Forelimb muscle (tissue), 1 donor: ENCODE measurements around the gene HDAC1. TPM values are rescaled to one million over a fixed set of nuclear protein-coding genes. Genes with fewer than 3 reads are reported as not detected.
"Not testable (repeated sequence)": the region's sequence is repeated elsewhere in the genome, so short reads cannot be mapped to it uniquely, and the experiment has no call there.

Experiments used
- DNase-seq: peaks from one replicate; pipeline ENCODE4 v3.0.0-alpha.2; 2013; ENCODE audit warnings: low read depth
- polyA plus RNA-seq: library from polyadenylated mRNA; unstranded; fragments of 120-200 nt; gene quantifications from one replicate; pipeline ENCODE4 v1.2.1, GENCODE V29; 2013; ENCODE audit not compliant: insufficient read length

The HDAC1 gene
- polyA plus RNA-seq, 1 donor = 40.1 TPM

- no peak for DNase-seq
Observed at GRCh38 chr1:32273391-32274208, 18.3 kb upstream of the HDAC1 start.

- no peak for DNase-seq
Observed at GRCh38 chr1:32274646-32275340, 17.1 kb upstream of the HDAC1 start.

- no peak for DNase-seq
Observed at GRCh38 chr1:32275424-32275823, 16.5 kb upstream of the HDAC1 start.

GRCh38 chr1:32276032-32276782 lies 15.7 kb upstream of the HDAC1 start:
- no peak for DNase-seq

GRCh38 chr1:32284777-32285176 lies 7.1 kb upstream of the HDAC1 start:
- DNase-seq = not testable (repeated sequence)

GRCh38 chr1:32285658-32286057 lies 6.2 kb upstream of the HDAC1 start:
- DNase-seq = no peak

- no peak for DNase-seq
Observed at GRCh38 chr1:32286763-32287162, 5.1 kb upstream of the HDAC1 start.

- DNase-seq = no peak
Observed at GRCh38 chr1:32289256-32289655, 2.6 kb upstream of the HDAC1 start.

GRCh38 chr1:32291145-32291707 lies 657 bp upstream of the HDAC1 start:
- no peak for DNase-seq

GRCh38 chr1:32298211-32298610 lies 6.3 kb downstream of the HDAC1 start:
- not testable (repeated sequence) for DNase-seq

- no peak for DNase-seq
Observed at GRCh38 chr1:32299327-32299726, 7.4 kb downstream of the HDAC1 start.

GRCh38 chr1:32303358-32303757 lies 11.5 kb downstream of the HDAC1 start:
- no peak for DNase-seq

GRCh38 chr1:32303997-32304622 lies 12.2 kb downstream of the HDAC1 start:
- DNase-seq = no peak

- no peak for DNase-seq
Observed at GRCh38 chr1:32305310-32305709, 13.4 kb downstream of the HDAC1 start.

GRCh38 chr1:32307324-32307723 lies 15.4 kb downstream of the HDAC1 start:
- DNase-seq = no peak

GRCh38 chr1:32309960-32310359 lies 18.1 kb downstream of the HDAC1 start:
- DNase-seq = no peak

GRCh38 chr1:32311709-32312393 lies 20.0 kb downstream of the HDAC1 start:
- no peak for DNase-seq

GRCh38 chr1:32316903-32317277 lies 25.0 kb downstream of the HDAC1 start:
- DNase-seq = no peak

- no peak for DNase-seq
Observed at GRCh38 chr1:32318127-32318869, 26.4 kb downstream of the HDAC1 start.

- no peak for DNase-seq
Observed at GRCh38 chr1:32321712-32322291, 29.9 kb downstream of the HDAC1 start.
